T-helper 9 cell (primary cell): ENCODE data around the gene COMMD7.

Source experiments
- DNase-seq: peaks from one replicate; pipeline ENCODE4 v3.0.0-alpha.2; 2020
- total RNA-seq, 2 donors: gene quantifications; one replicate each; lab custom pipeline; 2026; lab: John Stamatoyannopoulos, UW

COMMD7 gene
- total RNA-seq = 16.4 to 21.6 reads per million in 2 donors

GRCh38 chr20:32743237-32744112 lies at the start of gene COMMD7:
TSS of gene COMMD7 (minus strand) at chr20:32743467. CDS start at chr20:32743391, 76 bp downstream.
- peak; percentile 44 for DNase-seq

- DNase-seq = no peak
Observed at GRCh38 chr20:32792731-32793458, 49.6 kb upstream of the COMMD7 start.

- DNase-seq = peak; percentile 12
Observed at GRCh38 chr20:32792316-32792715, 49.0 kb upstream of the COMMD7 start.

GRCh38 chr20:32790751-32791057 lies 47.4 kb upstream of the COMMD7 start:
- no peak for DNase-seq

- peak; percentile 65 for DNase-seq
Observed at GRCh38 chr20:32789896-32790750, 46.9 kb upstream of the COMMD7 start.

GRCh38 chr20:32787168-32787567 lies 43.9 kb upstream of the COMMD7 start:
- no peak for DNase-seq

GRCh38 chr20:32786059-32786760 lies 42.9 kb upstream of the COMMD7 start:
- no peak for DNase-seq

GRCh38 chr20:32784369-32785080 lies 41.3 kb upstream of the COMMD7 start:
- DNase-seq = no peak

- no peak for DNase-seq
Observed at GRCh38 chr20:32780749-32781655, 37.7 kb upstream of the COMMD7 start.

- no peak for DNase-seq
Observed at GRCh38 chr20:32780278-32780677, 37.0 kb upstream of the COMMD7 start.

GRCh38 chr20:32779500-32780211 lies 36.4 kb upstream of the COMMD7 start:
- no peak for DNase-seq

- no peak for DNase-seq
Observed at GRCh38 chr20:32777177-32777956, 34.1 kb upstream of the COMMD7 start.

GRCh38 chr20:32775336-32775991 lies 32.2 kb upstream of the COMMD7 start:
- no peak for DNase-seq

- no peak for DNase-seq
Observed at GRCh38 chr20:32773855-32774254, 30.6 kb upstream of the COMMD7 start.

GRCh38 chr20:32773223-32773622 lies 30.0 kb upstream of the COMMD7 start:
- DNase-seq = no peak

GRCh38 chr20:32772046-32772445 lies 28.8 kb upstream of the COMMD7 start:
- DNase-seq = no peak

GRCh38 chr20:32767418-32768198 lies 24.3 kb upstream of the COMMD7 start:
- DNase-seq = no peak
